Measurements from ENCODE around the gene MIEF1.

MIEF1 gene

GRCh38 chr22:39476664-39477063, 25.4 kb upstream of the MIEF1 start:
- 0 out of 2 replicates have a peak, but pooled peaks cover 4% of the 10 kb centered on the region for H3K79me2 ChIP-seq (ENCODE audit: insufficient read depth, low read length)
- no peak overlapping the region for H3K4me3 ChIP-seq (ENCODE audit: low read depth, low read length, poor library complexity, severe bottlenecking)
- H3K27ac ChIP-seq (ENCODE audit: low read depth, low read length, poor library complexity, severe bottlenecking) = no peak overlapping the region
- H3K9me2 ChIP-seq (ENCODE audit: low read depth, low read length) = no peaks in the 10 kb centered on the region
- TF ChIP-seq CTCF (IDR thresholded peaks at IDR 0.05; ENCODE audit: low read length) (no peak), EZH2 (IDR thresholded peaks at IDR 0.05; ENCODE audit: borderline replicate concordance, low read length) (no peak)
- H3K4me2 ChIP-seq (ENCODE audit: low read length) = no peak overlapping the region
- no peaks in the 10 kb centered on the region for H3K27me3 ChIP-seq (ENCODE audit: insufficient read depth, low read length)
- no peak overlapping the region for H3K9ac ChIP-seq (ENCODE audit: low read length)
- peaks cover 88% of the 10 kb centered on the region for H3K36me3 ChIP-seq (ENCODE audit: insufficient read depth, low read length)
- peaks cover 15% of the 10 kb centered on the region for H3K4me1 ChIP-seq (ENCODE audit: insufficient read depth, low read length, severe bottlenecking)
- H3F3A ChIP-seq (ENCODE audit: insufficient read depth, low read length) = no peaks in the 10 kb centered on the region
- H2AFZ ChIP-seq (ENCODE audit: low read length) = no peak overlapping the region
- no peaks in the 10 kb centered on the region for H3K9me3 ChIP-seq (ENCODE audit: low read length)
- H4K20me1 ChIP-seq (ENCODE audit: insufficient read depth, low read length) = no peaks in the 10 kb centered on the region

- Histone ChIP-seq H3K4me2 (ENCODE audit: low read length) (no peak overlapping the region), H3K79me2 (ENCODE audit: insufficient read depth, low read length) (0 out of 2 replicates have a peak, but pooled peaks cover 4% of the 10 kb centered on the region), H3F3A (ENCODE audit: insufficient read depth, low read length) (no peaks in the 10 kb centered on the region), H4K20me1 (ENCODE audit: insufficient read depth, low read length) (no peaks in the 10 kb centered on the region), H3K36me3 (ENCODE audit: insufficient read depth, low read length) (peaks cover 96% of the 10 kb centered on the region), H3K9me3 (ENCODE audit: low read length) (no peaks in the 10 kb centered on the region), H3K27me3 (ENCODE audit: insufficient read depth, low read length) (no peaks in the 10 kb centered on the region), H3K9me2 (ENCODE audit: low read depth, low read length) (no peaks in the 10 kb centered on the region), H3K4me3 (ENCODE audit: low read depth, low read length, poor library complexity, severe bottlenecking) (no peak overlapping the region), H3K9ac (ENCODE audit: low read length) (no peak overlapping the region), H3K27ac (ENCODE audit: low read depth, low read length, poor library complexity, severe bottlenecking) (no peak overlapping the region), H3K4me1 (ENCODE audit: insufficient read depth, low read length, severe bottlenecking) (peaks cover 6% of the 10 kb centered on the region), H2AFZ (ENCODE audit: low read length) (no peak overlapping the region)
- TF ChIP-seq EZH2 (IDR thresholded peaks at IDR 0.05; ENCODE audit: borderline replicate concordance, low read length) (no peak), CTCF (IDR thresholded peaks at IDR 0.05; ENCODE audit: low read length) (no peak)
These were observed 24.5 kb upstream of the MIEF1 start for GRCh38 chr22:39477542-39477941.

GRCh38 chr22:39478441-39478850, 23.6 kb upstream of the MIEF1 start:
- Histone ChIP-seq H3K36me3 (ENCODE audit: insufficient read depth, low read length) (peaks cover 96% of the 10 kb centered on the region), H3F3A (ENCODE audit: insufficient read depth, low read length) (no peaks in the 10 kb centered on the region), H3K79me2 (ENCODE audit: insufficient read depth, low read length) (0 out of 2 replicates have a peak, but pooled peaks cover 4% of the 10 kb centered on the region), H3K4me3 (ENCODE audit: low read depth, low read length, poor library complexity, severe bottlenecking) (no peak overlapping the region), H3K9me3 (ENCODE audit: low read length) (no peaks in the 10 kb centered on the region), H2AFZ (ENCODE audit: low read length) (no peak overlapping the region), H3K9ac (ENCODE audit: low read length) (no peak overlapping the region), H4K20me1 (ENCODE audit: insufficient read depth, low read length) (no peaks in the 10 kb centered on the region), H3K9me2 (ENCODE audit: low read depth, low read length) (no peaks in the 10 kb centered on the region), H3K27me3 (ENCODE audit: insufficient read depth, low read length) (no peaks in the 10 kb centered on the region), H3K4me2 (ENCODE audit: low read length) (no peak overlapping the region), H3K27ac (ENCODE audit: low read depth, low read length, poor library complexity, severe bottlenecking) (no peak overlapping the region), H3K4me1 (ENCODE audit: insufficient read depth, low read length, severe bottlenecking) (no peaks in the 10 kb centered on the region)
- TF ChIP-seq EZH2 (IDR thresholded peaks at IDR 0.05; ENCODE audit: borderline replicate concordance, low read length) = no peak
- no peak for TF ChIP-seq CTCF (IDR thresholded peaks at IDR 0.05; ENCODE audit: low read length)

Measured in OCI-LY1 (cell line).